ENCODE data around the gene BMI1. TPM values are rescaled to one million over a fixed set of nuclear protein-coding genes. Genes with fewer than 3 reads are reported as not detected.
A peak's percentile ranks its signal among the peaks of the same experiment; 100 is the strongest.

The BMI1 gene
- total RNA-seq, 1 donor from 2014 or later, result 44.7 TPM

DNA sequence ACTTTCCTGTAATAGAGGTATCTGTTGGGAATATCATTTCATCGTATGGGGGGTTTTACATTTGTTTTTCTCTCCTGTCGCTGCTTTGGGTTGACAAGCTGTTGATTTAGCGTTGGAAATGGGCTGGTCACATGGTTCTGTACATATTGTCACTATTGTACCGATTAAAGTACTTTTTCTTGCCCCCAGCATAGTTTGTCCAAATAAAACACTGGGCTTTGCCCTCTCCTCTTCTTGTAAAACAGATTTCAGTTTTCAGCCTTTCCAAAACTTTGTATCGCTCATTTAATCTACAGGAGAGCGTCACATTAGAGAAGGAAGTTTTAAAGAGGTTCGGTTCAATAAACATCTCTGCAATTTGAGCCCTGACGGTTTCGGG lies 4.0 kb downstream of the BMI1 start:
- Histone ChIP-seq H3K27me3 (no peaks in the 10 kb centered on the region), H3K4me1 (peaks cover 44% of the 10 kb centered on the region), H3K36me3 (peaks cover 0 to 21% of the 10 kb centered on the region in 2 donors), H3K27ac (peak overlapping the region; percentile 77), H3K4me3 (peak overlapping the region; percentile 50 to 67), H3K9me3 (no peaks in the 10 kb centered on the region)
- no peak for DNase-seq (ENCODE audit: extremely low spot score in 2 of 2)
- TF ChIP-seq, protein P1, sequence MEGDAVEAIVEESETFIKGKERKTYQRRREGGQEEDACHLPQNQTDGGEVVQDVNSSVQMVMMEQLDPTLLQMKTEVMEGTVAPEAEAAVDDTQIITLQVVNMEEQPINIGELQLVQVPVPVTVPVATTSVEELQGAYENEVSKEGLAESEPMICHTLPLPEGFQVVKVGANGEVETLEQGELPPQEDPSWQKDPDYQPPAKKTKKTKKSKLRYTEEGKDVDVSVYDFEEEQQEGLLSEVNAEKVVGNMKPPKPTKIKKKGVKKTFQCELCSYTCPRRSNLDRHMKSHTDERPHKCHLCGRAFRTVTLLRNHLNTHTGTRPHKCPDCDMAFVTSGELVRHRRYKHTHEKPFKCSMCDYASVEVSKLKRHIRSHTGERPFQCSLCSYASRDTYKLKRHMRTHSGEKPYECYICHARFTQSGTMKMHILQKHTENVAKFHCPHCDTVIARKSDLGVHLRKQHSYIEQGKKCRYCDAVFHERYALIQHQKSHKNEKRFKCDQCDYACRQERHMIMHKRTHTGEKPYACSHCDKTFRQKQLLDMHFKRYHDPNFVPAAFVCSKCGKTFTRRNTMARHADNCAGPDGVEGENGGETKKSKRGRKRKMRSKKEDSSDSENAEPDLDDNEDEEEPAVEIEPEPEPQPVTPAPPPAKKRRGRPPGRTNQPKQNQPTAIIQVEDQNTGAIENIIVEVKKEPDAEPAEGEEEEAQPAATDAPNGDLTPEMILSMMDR (IDR thresholded peaks at IDR 0.05), result no peak
- no peak for TF ChIP-seq POLR2AphosphoS5 (IDR thresholded peaks at IDR 0.05; ENCODE audit: insufficient read depth in 1 of 2, low read depth in 1 of 2)
- no peak for TF ChIP-seq POLR2A (IDR thresholded peaks at IDR 0.05)
- intact Hi-C loops (cut with DNase I), result loop anchor here (5.0 kb wide), 1 partner anchor 808 kb away; no protein-coding TSS in a partner anchor

DNA sequence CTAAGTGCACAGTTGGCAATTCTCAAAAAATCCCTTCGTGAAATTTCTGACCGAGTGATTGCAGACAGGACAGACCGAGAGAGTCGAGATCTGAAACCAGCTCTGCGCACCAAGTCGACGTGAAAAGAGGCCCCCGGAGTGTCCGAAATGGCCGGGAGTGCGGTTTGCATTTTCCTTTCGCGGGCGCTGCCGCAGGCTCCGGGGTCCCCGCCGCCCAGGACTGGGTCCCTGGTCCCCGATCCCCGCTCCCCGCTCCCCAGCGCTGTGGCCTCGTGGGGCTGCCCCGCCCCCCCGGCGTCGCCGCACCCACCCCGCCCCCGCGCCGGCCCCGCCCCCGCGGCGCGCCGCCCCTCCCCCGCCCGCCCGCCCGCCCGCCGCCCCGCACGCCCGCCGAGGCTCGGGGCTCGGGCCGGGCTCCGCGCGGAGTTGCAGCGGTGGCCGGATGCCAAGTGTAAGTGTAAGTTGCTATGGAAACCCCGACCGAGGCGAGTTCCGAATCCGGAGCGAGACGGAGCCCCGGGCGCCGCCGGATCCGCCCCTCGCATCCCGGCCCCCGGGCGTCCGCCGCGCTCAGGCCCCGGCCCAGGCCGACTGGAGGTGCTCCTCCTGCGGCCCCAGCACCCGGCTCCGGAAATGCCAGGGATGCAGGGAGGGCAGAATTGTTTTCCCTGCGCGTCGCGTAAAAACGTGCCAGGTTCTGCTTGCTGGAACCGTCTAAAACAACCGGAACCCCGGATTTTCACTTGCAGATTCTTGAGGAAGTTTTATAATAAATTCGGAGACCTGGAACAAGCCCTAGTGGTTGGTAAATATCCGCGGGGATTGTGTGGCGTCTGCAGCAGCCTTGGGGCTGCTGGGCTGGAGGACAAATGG lies 4.6 kb downstream of the BMI1 start:
- no peaks in the 10 kb centered on the region for H3K27me3 ChIP-seq
- H3K27ac ChIP-seq, result peak overlapping the region; percentile 77
- peak in 1 of 2 donors; percentile 92 for DNase-seq (ENCODE audit: extremely low spot score in 2 of 2)
- peaks cover 0 to 22% of the 10 kb centered on the region in 2 donors for H3K36me3 ChIP-seq
- H3K4me3 ChIP-seq, result peak overlapping the region; percentile 50 to 67
- H3K4me1 ChIP-seq, result peaks cover 41% of the 10 kb centered on the region
- no peaks in the 10 kb centered on the region for H3K9me3 ChIP-seq
- intact Hi-C loops (cut with DNase I), result loop anchor here (5.0 kb wide), 1 partner anchor 808 kb away; no protein-coding TSS in a partner anchor
- TF ChIP-seq POLR2A (IDR thresholded peaks at IDR 0.05), result no peak
- TF ChIP-seq, protein P1 (IDR thresholded peaks at IDR 0.05), result no peak
- TF ChIP-seq POLR2AphosphoS5 (IDR thresholded peaks at IDR 0.05; ENCODE audit: insufficient read depth in 1 of 2, low read depth in 1 of 2), result no peak

DNA sequence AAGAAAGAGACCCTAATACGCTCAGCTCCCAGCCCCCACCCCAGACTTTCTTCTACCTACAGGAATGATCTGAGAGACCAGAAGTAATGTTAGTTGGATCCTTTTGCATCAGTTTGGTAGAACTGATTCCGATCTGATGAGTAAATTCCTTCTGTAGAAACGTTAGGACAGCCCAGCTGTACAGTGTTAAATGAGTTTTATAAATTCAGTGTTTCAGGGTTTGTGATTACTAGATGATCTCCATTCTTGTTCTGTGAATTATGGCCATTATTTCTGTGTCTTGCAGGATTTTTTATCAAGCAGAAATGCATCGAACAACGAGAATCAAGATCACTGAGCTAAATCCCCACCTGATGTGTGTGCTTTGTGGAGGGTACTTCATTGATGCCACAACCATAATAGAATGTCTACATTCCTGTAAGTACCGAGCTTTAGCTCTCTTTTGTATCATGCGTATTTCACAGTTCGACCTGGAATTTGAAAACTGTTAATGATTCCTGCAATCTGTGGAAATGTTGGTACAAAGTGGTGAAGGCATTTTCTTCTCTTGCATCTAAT lies 5.3 kb downstream of the BMI1 start:
- no peaks in the 10 kb centered on the region for H3K9me3 ChIP-seq
- no peak for DNase-seq (ENCODE audit: extremely low spot score in 2 of 2)
- peaks cover 41% of the 10 kb centered on the region for H3K4me1 ChIP-seq
- no peaks in the 10 kb centered on the region for H3K27me3 ChIP-seq
- peak overlapping the region; percentile 50 to 67 for H3K4me3 ChIP-seq
- H3K27ac ChIP-seq, result peak overlapping the region; percentile 58
- no peak for TF ChIP-seq POLR2A (IDR thresholded peaks at IDR 0.05)
- TF ChIP-seq, protein P1 (IDR thresholded peaks at IDR 0.05), result no peak
- TF ChIP-seq POLR2AphosphoS5 (IDR thresholded peaks at IDR 0.05; ENCODE audit: insufficient read depth in 1 of 2, low read depth in 1 of 2), result no peak
- peaks cover 0 to 22% of the 10 kb centered on the region in 2 donors for H3K36me3 ChIP-seq
- intact Hi-C loops (cut with DNase I), result loop anchor here (5.0 kb wide), 1 partner anchor 809 kb away; no protein-coding TSS in a partner anchor

DNA sequence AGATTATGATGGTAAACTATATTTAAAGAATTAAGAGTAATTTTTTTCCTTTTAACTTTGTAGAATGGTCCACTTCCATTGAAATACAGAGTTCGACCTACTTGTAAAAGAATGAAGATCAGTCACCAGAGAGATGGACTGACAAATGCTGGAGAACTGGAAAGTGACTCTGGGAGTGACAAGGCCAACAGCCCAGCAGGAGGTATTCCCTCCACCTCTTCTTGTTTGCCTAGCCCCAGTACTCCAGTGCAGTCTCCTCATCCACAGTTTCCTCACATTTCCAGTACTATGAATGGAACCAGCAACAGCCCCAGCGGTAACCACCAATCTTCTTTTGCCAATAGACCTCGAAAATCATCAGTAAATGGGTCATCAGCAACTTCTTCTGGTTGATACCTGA lies 8.3 kb downstream of the BMI1 start:
- H3K4me3 ChIP-seq, result no peak overlapping the region
- TF ChIP-seq POLR2AphosphoS5 (IDR thresholded peaks at IDR 0.05; ENCODE audit: insufficient read depth in 1 of 2, low read depth in 1 of 2) (no peak), POLR2A (IDR thresholded peaks at IDR 0.05) (no peak)
- TF ChIP-seq, protein P1 (IDR thresholded peaks at IDR 0.05), result no peak
- H3K4me1 ChIP-seq, result peaks cover 20% of the 10 kb centered on the region
- H3K36me3 ChIP-seq, result peaks cover 0 to 22% of the 10 kb centered on the region in 2 donors
- intact Hi-C loops (cut with DNase I), result loop anchor here (5.0 kb wide), 1 partner anchor 812 kb away; no protein-coding TSS in a partner anchor
- H3K9me3 ChIP-seq, result no peaks in the 10 kb centered on the region
- H3K27me3 ChIP-seq, result no peaks in the 10 kb centered on the region
- H3K27ac ChIP-seq, result no peak overlapping the region
- DNase-seq (ENCODE audit: extremely low spot score in 2 of 2), result no peak
